CD4-positive, alpha-beta T cell treated with Interleukin-17A for 1 hour (primary cell): ENCODE measurements around the gene CES5A.
A peak's percentile ranks its signal among the peaks of the same experiment; 100 is the strongest.
"Not testable (repeated sequence)": the region's sequence is repeated elsewhere in the genome, so short reads cannot be mapped to it uniquely, and the experiment has no call there.

Experiments
- DNase-seq: peaks from one replicate; pipeline ENCODE4 v3.0.0-alpha.2; 2020

The CES5A gene

GRCh38 chr16:55872130-55872529 lies 3.0 kb downstream of the CES5A start:
- no peak for DNase-seq

DNA sequence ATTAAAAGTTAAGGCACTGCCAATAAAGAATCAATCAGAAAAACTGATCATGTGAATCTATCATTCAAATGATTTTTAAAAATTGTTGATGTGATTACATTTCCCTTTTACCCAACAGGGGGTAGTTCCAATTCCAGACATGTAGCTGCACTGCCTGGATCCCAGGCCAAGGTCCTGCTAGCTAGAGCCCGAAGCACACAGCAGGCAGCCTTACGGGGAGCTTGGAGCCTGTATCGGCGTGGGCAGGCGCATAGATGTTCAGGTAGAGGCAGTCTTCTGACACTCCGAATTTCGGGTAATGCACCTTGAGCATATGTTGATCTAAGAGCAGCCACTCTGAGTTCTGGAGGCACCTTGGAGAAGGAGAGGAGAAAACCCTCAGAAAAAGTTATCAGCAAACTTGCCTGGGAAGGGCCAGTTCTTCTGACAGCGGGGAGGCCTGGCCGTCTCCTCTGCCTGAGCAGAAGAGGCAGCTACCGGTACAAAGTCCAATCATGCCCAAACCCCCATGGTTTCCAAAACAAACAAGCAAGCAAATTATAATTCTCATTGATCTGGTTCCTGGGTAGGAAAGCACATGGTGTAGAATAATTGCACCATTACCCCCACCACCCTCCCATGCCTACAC lies 3.6 kb downstream of the CES5A start:
- DNase-seq, result no peak

DNA sequence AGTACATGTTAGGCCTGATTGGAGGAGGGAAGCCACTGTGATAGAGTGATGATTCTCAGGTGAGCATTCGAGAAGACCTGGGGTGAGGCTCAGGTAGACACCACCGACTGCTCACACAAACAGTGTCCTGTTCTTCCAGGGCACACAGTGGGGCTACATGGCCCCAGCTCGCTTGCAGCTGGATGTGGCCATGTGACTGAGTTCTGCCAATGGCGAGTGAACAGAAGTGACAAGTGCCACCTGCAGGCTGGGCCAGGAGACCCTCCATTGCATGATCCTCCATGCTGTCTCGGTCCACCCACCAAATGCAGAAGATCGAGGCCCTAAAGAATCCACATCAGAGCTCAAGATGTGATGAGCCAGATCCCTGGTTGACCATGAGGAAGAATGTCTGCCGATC lies 6.2 kb downstream of the CES5A start:
- no peak for DNase-seq

DNA sequence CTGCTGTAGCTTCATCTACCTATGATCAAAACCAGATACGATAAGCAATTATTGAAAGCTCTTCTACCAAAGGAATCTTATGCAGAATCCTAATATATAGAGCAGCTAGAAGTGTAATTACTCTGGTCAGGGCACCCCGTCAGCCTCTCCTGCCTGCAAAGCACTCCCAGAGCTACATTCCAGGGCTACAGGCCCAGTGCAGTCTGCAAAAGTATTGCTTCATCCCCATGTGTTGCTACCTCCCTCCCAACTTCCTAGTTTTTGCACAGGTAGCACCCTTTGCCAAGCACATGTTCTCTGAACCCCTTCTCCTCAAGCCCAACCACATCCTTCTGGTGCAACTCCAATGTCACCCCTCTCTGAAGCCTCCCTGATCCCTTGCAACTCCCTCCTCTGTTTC lies 7.0 kb downstream of the CES5A start:
- no peak for DNase-seq

- DNase-seq, result no peak
These were observed 13.9 kb downstream of the CES5A start for GRCh38 chr16:55861288-55861687.

GRCh38 chr16:55857650-55858049 lies 17.5 kb downstream of the CES5A start:
- not testable (repeated sequence) for DNase-seq

- DNase-seq, result no peak
These were observed 18.2 kb downstream of the CES5A start for GRCh38 chr16:55856950-55857349.

DNA sequence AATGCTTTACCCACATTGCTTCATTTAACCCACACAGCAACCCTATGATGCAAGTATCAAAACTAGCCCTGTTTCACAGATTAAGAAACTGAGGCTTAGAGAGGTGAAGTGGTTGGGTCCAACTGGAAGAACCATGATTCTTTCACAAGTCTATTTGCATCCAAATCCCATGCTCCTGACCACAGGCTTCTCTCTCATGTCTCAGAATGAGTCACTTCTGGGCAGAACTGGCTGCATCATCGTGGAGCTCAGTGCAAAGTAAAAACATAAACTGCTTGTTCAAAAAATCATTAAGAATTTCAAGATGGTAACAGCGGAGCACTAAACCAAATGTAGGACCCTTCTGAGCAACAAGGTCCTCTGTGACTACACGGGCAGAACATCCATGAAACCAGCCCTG lies 22.1 kb downstream of the CES5A start:
- DNase-seq, result no peak

GRCh38 chr16:55849536-55849935 lies 25.6 kb downstream of the CES5A start:
- no peak for DNase-seq

- DNase-seq, result no peak
These were observed 28.4 kb downstream of the CES5A start for GRCh38 chr16:55846598-55847346.

- no peak for DNase-seq
These were observed 32.1 kb downstream of the CES5A start for GRCh38 chr16:55843105-55843395.

DNA sequence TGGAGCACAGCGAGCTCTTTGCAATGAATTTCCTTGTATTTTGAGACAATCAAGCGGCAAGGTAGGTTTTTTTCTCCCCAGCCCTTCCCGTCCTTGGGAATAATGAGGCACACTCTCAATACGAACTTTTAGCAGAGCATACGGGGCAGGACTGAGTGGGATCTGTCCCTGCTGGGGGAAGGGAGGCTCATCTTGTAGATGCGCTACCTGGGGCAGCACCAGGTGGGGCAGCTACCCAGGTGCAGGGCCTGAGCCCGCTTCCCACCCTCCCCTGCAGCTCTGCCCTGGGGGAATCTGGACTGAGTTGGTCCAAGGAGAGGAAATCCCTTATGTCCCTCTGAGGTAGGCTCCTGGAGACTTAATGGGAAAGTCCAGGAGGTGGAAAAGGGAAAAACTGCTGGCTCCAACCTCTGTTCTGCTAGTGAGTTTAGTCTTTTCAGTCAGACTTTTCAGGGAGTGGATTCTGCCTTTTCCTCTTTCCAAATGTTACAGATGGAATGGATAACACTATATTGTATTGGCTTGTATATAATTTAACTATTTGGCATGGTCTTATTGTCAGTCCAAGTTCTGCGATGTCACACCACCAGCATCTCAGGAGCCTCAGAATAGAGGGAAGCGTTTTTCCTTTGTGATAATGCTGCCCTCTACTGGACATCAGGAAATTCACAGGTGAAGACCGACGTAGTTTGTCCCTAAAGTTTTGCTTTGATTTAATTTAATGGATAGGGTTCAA lies 32.6 kb downstream of the CES5A start:
- DNase-seq, result peak; percentile 52

GRCh38 chr16:55839115-55839514 lies 36.1 kb downstream of the CES5A start:
- no peak for DNase-seq

- no peak for DNase-seq
These were observed 39.0 kb downstream of the CES5A start for GRCh38 chr16:55836158-55836611.

- DNase-seq, result no peak
These were observed 39.6 kb downstream of the CES5A start for GRCh38 chr16:55835581-55835980.

DNA sequence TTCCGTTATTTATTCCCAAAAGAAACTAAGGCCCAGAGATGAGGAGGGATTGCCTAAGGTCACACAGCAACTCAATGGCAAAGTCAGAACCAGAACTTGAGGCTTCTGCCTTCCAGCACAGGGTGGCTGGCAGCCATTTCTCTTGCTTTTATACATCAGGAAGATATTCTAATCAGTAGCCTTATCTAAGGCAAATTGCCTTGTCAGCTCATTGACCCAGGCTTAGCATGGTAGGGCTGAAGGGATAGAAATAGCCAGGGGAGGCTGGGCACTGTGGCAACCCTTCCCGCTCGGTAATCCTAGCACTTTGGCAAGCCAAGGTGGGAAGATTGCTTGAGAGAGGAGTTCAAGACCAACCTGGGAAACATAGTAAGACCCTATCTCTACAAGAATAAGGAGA lies 40.0 kb downstream of the CES5A start:
- DNase-seq, result not testable (repeated sequence)

DNA sequence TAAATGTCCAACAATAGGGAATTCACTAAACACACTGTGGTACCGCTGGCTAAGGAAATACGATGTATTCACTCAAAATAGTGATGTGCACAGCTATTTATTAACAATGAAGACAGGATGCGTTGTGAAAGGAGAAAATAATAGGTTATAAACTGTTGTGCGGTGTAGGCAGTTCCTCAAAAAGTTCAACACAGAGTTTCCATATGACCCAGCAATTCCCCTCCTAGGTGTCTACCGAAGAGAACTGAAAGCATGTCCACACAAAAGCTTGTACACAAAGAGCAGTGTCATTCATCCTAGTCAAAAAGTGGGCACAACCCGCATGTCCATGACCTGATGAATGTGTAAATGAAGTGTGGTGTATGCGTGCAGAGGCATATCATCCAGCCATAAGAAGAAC lies 41.1 kb downstream of the CES5A start:
- peak; percentile 7 for DNase-seq

- no peak for DNase-seq
These were observed 42.1 kb downstream of the CES5A start, which contains the start of gene CES1 for GRCh38 chr16:55832773-55833691. CES1 (minus strand) TSS chr16:55833096; CDS start chr16:55833055, 41 bp downstream.

- DNase-seq, result no peak
These were observed 42.8 kb downstream of the CES5A start for GRCh38 chr16:55832425-55832772.

DNA sequence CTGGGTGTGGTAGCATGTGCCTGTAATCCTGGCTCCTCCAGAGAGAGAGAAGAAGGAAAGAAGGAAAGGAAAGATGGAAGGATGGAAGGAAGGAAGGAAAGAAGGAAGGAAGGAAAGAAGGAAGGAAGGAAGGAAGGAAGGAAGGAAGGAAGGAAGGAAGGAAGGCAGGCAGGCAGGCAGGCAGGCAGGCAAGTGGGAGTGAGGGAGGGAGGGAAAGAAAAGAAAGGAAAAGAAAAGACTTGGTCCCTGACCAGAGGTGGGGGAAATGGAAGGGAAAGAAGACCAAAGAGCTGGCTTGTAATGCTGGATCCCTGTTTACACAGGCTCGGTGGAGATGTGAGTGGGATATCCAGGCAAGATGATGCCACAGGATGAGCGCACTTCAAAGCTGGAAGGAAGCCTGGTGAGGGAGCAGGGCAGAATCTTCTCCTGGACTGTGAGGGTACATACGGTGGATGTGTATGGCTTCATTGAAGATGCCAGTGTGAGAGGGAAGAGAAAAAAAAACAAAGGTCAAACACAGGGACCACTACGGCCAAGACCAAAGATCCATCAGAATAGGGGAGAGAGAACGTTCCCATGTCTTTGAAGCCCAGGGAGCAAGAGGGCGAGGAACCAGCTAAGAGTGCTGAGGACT lies 44.4 kb downstream of the CES5A start:
- no peak for DNase-seq

GRCh38 chr16:55829232-55829631 lies 45.9 kb downstream of the CES5A start:
- DNase-seq, result not testable (repeated sequence)

- DNase-seq, result no peak
These were observed 46.5 kb downstream of the CES5A start for GRCh38 chr16:55828680-55829079.
